OCI-LY3 (cell line): ENCODE results near the gene APPL1.

Experiments used
- CTCF ChIP-seq: fragments of 200-600, 300-600 bp; sonication (generic); IDR thresholded peaks from 2 replicates; pipeline ENCODE4 v1.5.1; 2014; ENCODE audit warnings: antibody characterized with exemption, low read length, low read depth
- EZH2phosphoT487 ChIP-seq: fragments of 200-600 bp; shearing (Covaris generic); IDR thresholded peaks from 2 replicates; pipeline ENCODE4 v1.6.1; 2018; ENCODE audit warnings: antibody characterized with exemption, mixed run types, low read depth

GRCh38 chr3:57292159-57292896, 64.8 kb downstream of the APPL1 start, which contains the start of gene ASB14:
- no peak for TF ChIP-seq CTCF
- no peak for TF ChIP-seq EZH2phosphoT487
